Ovary (tissue), 9 donors: ENCODE data around the gene WNT7A. TPM values are rescaled to one million over a fixed set of nuclear protein-coding genes. Genes with fewer than 3 reads are reported as not detected.

Experiments
- DNase-seq, 5 donors: peaks; one replicate each; pipeline ENCODE4 v3.0.0-alpha.2; 2019 to 2020
- H3K27ac ChIP-seq, 2 donors: fragments of 200-600 bp; one replicate each; pipeline versions ENCODE4 v1.5.1 to v1.8.0; 2019 to 2022
- H3K27me3 ChIP-seq: fragments of 200-600 bp; one replicate; pipeline ENCODE4 v1.8.0; 2022
- H3K36me3 ChIP-seq: fragments of 200-600 bp; sonication (generic); one replicate; pipeline ENCODE4 v1.5.1; 2019
- H3K4me1 ChIP-seq: one replicate; pipeline ENCODE4 v1.8.1; 2013; ENCODE audit warnings: mild to moderate bottlenecking, moderate library complexity; ENCODE audit not compliant: insufficient read depth
- H3K4me3 ChIP-seq: fragments of 200-600 bp; sonication (generic); one replicate; pipeline ENCODE4 v1.5.1; 2017
- H3K9me3 ChIP-seq, 2 donors: fragments of 200-600 bp in 1 of 2; sonication (generic) in 1 of 2; one replicate each; pipeline versions ENCODE4 v1.5.1 to v1.8.1; 2013 to 2019; ENCODE audit warnings: mild to moderate bottlenecking in 1 of 2, moderate library complexity in 1 of 2
- EP300 ChIP-seq: sonication (generic); formaldehyde crosslinking; IDR thresholded peaks from one replicate; pipeline ENCODE4 v1.6.1; 2017; ENCODE audit warnings: antibody characterized with exemption
- POLR2A ChIP-seq: fragments of 450-650 bp; IDR thresholded peaks from one replicate; pipeline ENCODE4 v1.6.1; 2017; ENCODE audit warnings: antibody characterized with exemption, mild to moderate bottlenecking, moderate library complexity
- WGBS, 3 donors: extraction: QIAGEN DNeasy Blood & Tissue Kit in 1 of 3; methylation state at CpG; one replicate each; pipeline versions ENCODE4 v1.1.5 to v1.1.7; 2013 to 2017; 5-methylcytosine and 5-hydroxymethylcytosine counted together
- intact Hi-C, 4 donors: fragments of 100-400 bp; cut with DNase I; formaldehyde crosslinking; loops; one replicate each; pipeline versions ENCODE4 v1.11.0 to v1.15.1; 2022 to 2023
- polyA plus RNA-seq, 2 donors: library from polyadenylated mRNA; stranded (reverse); fragments of 200-250 nt in 1 of 2; fragments of 350-450 nt in 1 of 2; fragmentation: Illumina TruSeq in 1 of 2; extraction: RNeasy Lipid Tissue Mini Kit (QIAGEN cat#74804) in 1 of 2; gene quantifications; one replicate each; pipeline ENCODE4 v1.2.3, GENCODE V29; 2013 to 2014
- total RNA-seq, 7 donors: library from RNA; depleted of rRNA in 2 of 7; stranded (reverse); fragments of >200 nt in 2 of 7; fragmentation: NEBNext Ultra II Directional in 3 of 7; extraction: Animal tissue kit (Norgen Biotek cat#: 25700) in 3 of 7; gene quantifications; one replicate each; pipeline versions ENCODE4 v1.1.0 to v1.2.4, GENCODE V29; 2016 to 2023
- TF ChIP-seq, protein P1 (sequence below), 3 donors: fragments of 450-650 bp in 2 of 3; fragments of 200-600 bp in 1 of 3; IDR thresholded peaks; one replicate each; pipeline versions ENCODE4 v1.5.1 to v1.8.0; 2016 to 2022; ENCODE audit warnings: antibody characterized with exemption in 3 of 3, mild to moderate bottlenecking in 1 of 3
- donor health status: DM: no; HTN: no; CAD: no; lungs with moderate emphysema.
- donor health status: DM: no; HTN: no; CAD: no.
- donor health status: Bipolar disorder and iron deficiency.
- donor health status: DM: yes; HTN: yes; CAD: no.
- donor health status: DM: no; HTN: no; CAD: no.
- donor health status: DM: yes; HTN: yes; CAD: no.

WNT7A gene
- total and polyA plus RNA-seq, 9 donors, result 0.22 to 0.83 (median 0.34) TPM; not detected in 6

DNA sequence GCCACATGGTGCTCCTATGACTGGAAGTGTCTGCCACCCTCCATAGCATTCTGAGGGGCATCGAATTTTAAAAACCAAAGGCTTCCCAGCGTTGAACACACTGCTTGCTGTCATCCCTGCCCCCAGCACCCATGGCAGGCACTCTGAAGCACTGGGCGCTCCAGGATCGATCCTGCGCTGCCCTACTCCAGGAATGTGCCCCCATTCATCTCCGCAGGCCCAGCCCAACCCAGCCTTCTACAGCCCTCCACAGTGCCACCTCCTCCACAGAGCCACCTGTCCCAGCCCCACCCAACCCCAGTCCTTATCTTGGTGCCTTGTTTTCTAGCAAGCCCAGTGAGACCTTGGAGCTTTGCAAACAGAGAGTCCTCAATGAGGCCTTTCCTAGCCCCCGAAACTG, 52.2 kb downstream of the WNT7A start:
- no peak for DNase-seq
- WGBS, 3 donors, result 72 to 75% (median 73%) methylated on average over 7 of the region's 7 CpGs

DNA sequence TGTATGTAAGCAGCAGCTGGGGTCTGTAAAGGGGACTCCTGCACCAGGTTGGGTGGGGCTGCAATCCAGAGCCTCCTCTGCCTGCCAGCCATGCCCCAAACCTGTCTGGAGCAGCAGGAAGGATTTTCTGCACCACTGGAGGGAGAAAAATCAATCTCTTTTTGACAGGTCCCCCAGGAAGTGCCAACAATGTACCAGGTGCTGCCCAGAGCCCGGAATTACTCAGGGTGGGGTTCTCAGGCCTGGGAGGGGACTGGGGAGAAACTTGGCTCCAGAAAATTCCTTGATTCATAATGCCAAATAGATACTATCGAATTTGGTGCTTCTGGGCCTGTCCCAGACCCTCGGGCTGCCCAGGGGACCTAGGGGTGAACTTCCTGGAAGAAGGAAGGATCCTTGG, 52.6 kb downstream of the WNT7A start:
- Histone ChIP-seq H3K4me3 (no peak overlapping the region), H3K4me1 (no peaks in the 10 kb centered on the region), H3K27me3 (no peaks in the 10 kb centered on the region), H3K36me3 (no peaks in the 10 kb centered on the region), H3K9me3 (no peaks in the 10 kb centered on the region), H3K27ac (no peak overlapping the region)
- no peak for DNase-seq
- intact Hi-C loops, result no loop called here
- TF ChIP-seq EP300 (no peak), POLR2A (no peak)
- TF ChIP-seq, protein P1, sequence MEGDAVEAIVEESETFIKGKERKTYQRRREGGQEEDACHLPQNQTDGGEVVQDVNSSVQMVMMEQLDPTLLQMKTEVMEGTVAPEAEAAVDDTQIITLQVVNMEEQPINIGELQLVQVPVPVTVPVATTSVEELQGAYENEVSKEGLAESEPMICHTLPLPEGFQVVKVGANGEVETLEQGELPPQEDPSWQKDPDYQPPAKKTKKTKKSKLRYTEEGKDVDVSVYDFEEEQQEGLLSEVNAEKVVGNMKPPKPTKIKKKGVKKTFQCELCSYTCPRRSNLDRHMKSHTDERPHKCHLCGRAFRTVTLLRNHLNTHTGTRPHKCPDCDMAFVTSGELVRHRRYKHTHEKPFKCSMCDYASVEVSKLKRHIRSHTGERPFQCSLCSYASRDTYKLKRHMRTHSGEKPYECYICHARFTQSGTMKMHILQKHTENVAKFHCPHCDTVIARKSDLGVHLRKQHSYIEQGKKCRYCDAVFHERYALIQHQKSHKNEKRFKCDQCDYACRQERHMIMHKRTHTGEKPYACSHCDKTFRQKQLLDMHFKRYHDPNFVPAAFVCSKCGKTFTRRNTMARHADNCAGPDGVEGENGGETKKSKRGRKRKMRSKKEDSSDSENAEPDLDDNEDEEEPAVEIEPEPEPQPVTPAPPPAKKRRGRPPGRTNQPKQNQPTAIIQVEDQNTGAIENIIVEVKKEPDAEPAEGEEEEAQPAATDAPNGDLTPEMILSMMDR (IDR thresholded peaks at IDR 0.05), result no peak
- WGBS, 3 donors, result 48 to 67% (median 62%) methylated on average over 3 of the region's 3 CpGs

More for the DNA sequence above, 52.2 kb downstream of the WNT7A start:
- no peak overlapping the region for H3K27ac ChIP-seq
- H3K4me3 ChIP-seq, result no peak overlapping the region
- intact Hi-C loops, result no loop called here
- no peaks in the 10 kb centered on the region for H3K27me3 ChIP-seq
- TF ChIP-seq, protein P1 (IDR thresholded peaks at IDR 0.05), result no peak
- TF ChIP-seq POLR2A (no peak), EP300 (no peak)
- no peaks in the 10 kb centered on the region for H3K4me1 ChIP-seq
- no peaks in the 10 kb centered on the region for H3K9me3 ChIP-seq
- H3K36me3 ChIP-seq, result no peaks in the 10 kb centered on the region

DNA sequence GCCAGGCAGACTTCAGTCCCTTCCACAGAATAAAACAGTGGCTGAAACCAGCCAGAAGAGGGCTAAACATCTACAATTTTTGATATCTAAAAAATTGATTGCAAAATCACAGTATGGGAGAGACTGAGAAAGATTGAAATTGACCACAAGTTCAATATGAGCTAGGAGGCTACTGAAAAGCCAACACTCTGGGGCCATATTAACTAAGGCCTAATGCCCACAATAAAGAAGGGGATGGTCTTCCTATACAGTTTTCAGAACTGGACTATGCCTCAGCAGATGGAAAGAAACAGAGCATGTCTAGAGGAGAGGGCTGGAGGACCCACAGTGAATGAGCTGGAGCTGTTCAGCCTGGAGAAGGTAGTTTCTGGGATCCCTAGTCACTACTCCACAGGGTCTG, 53.2 kb downstream of the WNT7A start:
- intact Hi-C loops, result no loop called here

DNA sequence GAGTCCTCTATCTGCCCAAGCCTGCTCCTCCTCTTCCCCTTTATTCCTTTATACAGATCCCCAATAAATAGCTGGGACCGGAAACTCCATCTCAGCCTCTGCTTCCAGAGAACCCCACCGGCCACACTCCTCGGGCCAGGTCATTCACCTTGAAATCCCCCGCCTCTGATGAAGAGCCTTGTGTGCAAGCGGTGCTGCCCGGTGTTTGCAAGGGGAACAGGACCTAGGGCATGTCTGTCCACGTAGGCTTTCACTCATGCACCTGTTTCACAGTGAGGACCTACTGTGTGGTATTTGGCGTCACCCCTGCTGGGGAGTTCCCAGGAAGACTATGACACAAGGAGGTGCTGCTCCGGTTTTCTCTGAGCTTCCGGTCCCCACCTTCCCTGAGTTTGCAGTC, 54.0 kb downstream of the WNT7A start:
- intact Hi-C loops, result no loop called here
- no peak overlapping the region for H3K27ac ChIP-seq
- no peak for DNase-seq
- no peaks in the 10 kb centered on the region for H3K9me3 ChIP-seq
- no peak overlapping the region for H3K4me3 ChIP-seq
- no peak for TF ChIP-seq POLR2A
- H3K4me1 ChIP-seq, result no peaks in the 10 kb centered on the region
- WGBS, 3 donors, result 74 to 84% (median 75%) methylated on average over 10 of the region's 10 CpGs
- H3K27me3 ChIP-seq, result no peaks in the 10 kb centered on the region
- no peaks in the 10 kb centered on the region for H3K36me3 ChIP-seq

More for the DNA sequence above, 53.2 kb downstream of the WNT7A start:
- no peak for DNase-seq
- Histone ChIP-seq H3K36me3 (no peaks in the 10 kb centered on the region), H3K27me3 (no peaks in the 10 kb centered on the region), H3K27ac (no peak overlapping the region), H3K4me3 (no peak overlapping the region), H3K9me3 (no peaks in the 10 kb centered on the region), H3K4me1 (no peaks in the 10 kb centered on the region)
- TF ChIP-seq, protein P1 (IDR thresholded peaks at IDR 0.05), result no peak
- TF ChIP-seq EP300, result no peak
- no peak for TF ChIP-seq POLR2A

DNA sequence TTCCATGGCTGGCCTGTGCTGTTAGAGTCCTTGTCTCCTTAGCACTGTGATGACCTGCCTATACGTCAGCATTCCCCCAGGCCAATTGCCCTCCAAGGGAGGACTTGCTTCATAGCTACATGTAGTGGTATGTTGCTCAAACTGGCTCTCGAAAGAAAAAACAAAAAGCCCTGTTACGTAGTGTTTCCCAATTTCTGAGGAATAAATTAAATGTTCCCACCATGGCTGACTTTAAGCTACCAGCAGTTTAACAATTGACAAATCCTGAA, 54.6 kb downstream of the WNT7A start:
- Histone ChIP-seq H3K27ac (no peak overlapping the region), H3K9me3 (no peaks in the 10 kb centered on the region), H3K4me3 (no peak overlapping the region), H3K4me1 (no peaks in the 10 kb centered on the region), H3K36me3 (no peaks in the 10 kb centered on the region), H3K27me3 (no peaks in the 10 kb centered on the region)
- TF ChIP-seq EP300 (no peak), POLR2A (no peak)
- 61 to 76% (median 73%) methylated on average over 3 of the region's 3 CpGs for WGBS, 3 donors
- DNase-seq, result no peak
- intact Hi-C loops, result no loop called here
